ENCODE results near the gene C2orf78.
A peak's percentile ranks its signal among the peaks of the same experiment; 100 is the strongest.
"Not testable (repeated sequence)": the region's sequence is repeated elsewhere in the genome, so short reads cannot be mapped to it uniquely, and the experiment has no call there.

The C2orf78 gene

GRCh38 chr2:73780237-73780582, 3.8 kb upstream of the C2orf78 start:
- DNase-seq (ENCODE audit: low read depth in 3 of 3) = no peak

- DNase-seq (ENCODE audit: low read depth in 3 of 3) = not testable (repeated sequence)
Measured at GRCh38 chr2:73783402-73783801, 581 bp upstream of the C2orf78 start.

GRCh38 chr2:73811878-73812277, 27.9 kb downstream of the C2orf78 start:
- no peak for DNase-seq (ENCODE audit: low read depth in 3 of 3)

GRCh38 chr2:73812635-73813034, 28.7 kb downstream of the C2orf78 start:
- no peak for DNase-seq (ENCODE audit: low read depth in 3 of 3)

- no peak for DNase-seq (ENCODE audit: low read depth in 3 of 3)
Measured at GRCh38 chr2:73818296-73818695, 34.3 kb downstream of the C2orf78 start.

GRCh38 chr2:73821227-73821626, 37.2 kb downstream of the C2orf78 start:
- peak in 1 of 3 experiments; percentile 6 for DNase-seq (ENCODE audit: low read depth in 3 of 3)

GRCh38 chr2:73821669-73822068, 37.7 kb downstream of the C2orf78 start:
- no peak for DNase-seq (ENCODE audit: low read depth in 3 of 3)

- no peak for DNase-seq (ENCODE audit: low read depth in 3 of 3)
Measured at GRCh38 chr2:73822276-73822675, 38.3 kb downstream of the C2orf78 start.

GRCh38 chr2:73822991-73823390, 39.0 kb downstream of the C2orf78 start:
- no peak for DNase-seq (ENCODE audit: low read depth in 3 of 3)

- no peak for DNase-seq (ENCODE audit: low read depth in 3 of 3)
Measured at GRCh38 chr2:73823416-73823815, 39.4 kb downstream of the C2orf78 start.

- DNase-seq (ENCODE audit: low read depth in 3 of 3) = peak in 1 of 3 experiments; percentile 31
Measured at GRCh38 chr2:73823916-73824523, 40.0 kb downstream of the C2orf78 start.

- no peak for DNase-seq (ENCODE audit: low read depth in 3 of 3)
Measured at GRCh38 chr2:73825408-73825807, 41.4 kb downstream of the C2orf78 start.

GRCh38 chr2:73827018-73827417, 43.0 kb downstream of the C2orf78 start:
- no peak for DNase-seq (ENCODE audit: low read depth in 3 of 3)

- DNase-seq (ENCODE audit: low read depth in 3 of 3) = no peak
Measured at GRCh38 chr2:73827660-73828388, 43.8 kb downstream of the C2orf78 start.

- DNase-seq (ENCODE audit: low read depth in 3 of 3) = no peak
Measured at GRCh38 chr2:73828389-73828817, 44.4 kb downstream of the C2orf78 start.

- peak; percentile 81 to 92 (median 81) for DNase-seq (ENCODE audit: low read depth in 3 of 3)
Measured at GRCh38 chr2:73828818-73829570, 45.0 kb downstream of the C2orf78 start, which contains the start of gene STAMBP. Gene STAMBP, plus strand, starts transcription at chr2:73828961. Its CDS starts 1,896 bp downstream, at chr2:73830857.

- DNase-seq (ENCODE audit: low read depth in 3 of 3) = peak; percentile 11 to 43 (median 16)
Measured at GRCh38 chr2:73830871-73831401, 47.0 kb downstream of the C2orf78 start.

- no peak for DNase-seq (ENCODE audit: low read depth in 3 of 3)
Measured at GRCh38 chr2:73832930-73833329, 48.9 kb downstream of the C2orf78 start.

- DNase-seq (ENCODE audit: low read depth in 3 of 3) = no peak
Measured at GRCh38 chr2:73836141-73836943, 52.4 kb downstream of the C2orf78 start.

- DNase-seq (ENCODE audit: low read depth in 3 of 3) = no peak
Measured at GRCh38 chr2:73837847-73838585, 54.0 kb downstream of the C2orf78 start.
